ENCODE results near the gene ABLIM2. TPM values are rescaled to one million over a fixed set of nuclear protein-coding genes. Genes with fewer than 3 reads are reported as not detected.

The ABLIM2 gene
- total RNA-seq, 1 donor from 2014 or later: 11.3 TPM

DNA sequence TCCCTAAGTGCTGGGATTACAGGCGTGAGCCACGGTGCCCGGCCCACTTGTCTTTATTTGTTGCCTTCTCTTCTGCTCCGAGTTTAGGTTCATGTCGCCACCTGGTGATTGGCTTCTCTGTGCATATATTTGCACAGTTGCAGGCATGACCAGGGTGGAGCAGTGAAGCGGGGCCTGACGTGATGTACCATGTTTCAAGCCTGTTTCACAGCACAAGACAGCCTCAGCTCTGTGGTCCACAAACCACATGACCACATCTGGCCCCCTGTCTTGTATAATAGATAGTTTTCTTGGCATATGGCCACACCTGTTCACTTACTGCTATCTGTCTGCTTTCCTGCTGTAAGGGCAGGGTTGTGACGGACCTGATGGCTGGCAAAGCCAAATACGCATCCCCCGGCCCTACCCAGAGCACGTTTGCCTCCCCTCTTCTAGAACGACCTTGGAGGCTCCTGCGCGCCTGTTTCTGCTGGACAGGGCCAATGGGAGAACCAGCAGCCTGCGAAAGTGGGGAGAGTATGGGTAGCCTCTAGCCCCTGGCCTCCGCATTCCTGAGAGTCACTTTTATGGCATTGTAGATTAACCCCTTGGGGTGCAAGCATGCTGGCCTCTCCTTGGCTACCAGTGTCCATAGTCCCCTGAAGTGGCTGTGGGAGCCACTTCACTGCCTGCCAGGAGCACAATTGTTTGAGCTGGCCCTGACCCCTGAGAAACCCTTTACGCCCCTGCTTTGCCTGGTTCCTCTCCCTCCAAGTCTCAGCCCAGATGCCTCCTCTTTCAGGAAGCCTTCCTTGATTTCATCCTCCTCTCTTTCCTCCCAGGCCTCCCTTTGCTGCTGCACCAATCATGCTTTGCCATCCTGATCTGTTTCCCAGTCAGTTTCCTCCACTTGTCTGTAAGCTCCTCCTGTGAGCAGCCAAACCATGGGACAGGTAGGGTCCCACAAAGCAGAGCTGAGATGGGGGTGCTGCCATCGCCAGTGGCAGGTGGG is 34.4 kb upstream of the ABLIM2 start:
- DNase-seq (ENCODE audit: low spot score): peak; percentile 73

DNA sequence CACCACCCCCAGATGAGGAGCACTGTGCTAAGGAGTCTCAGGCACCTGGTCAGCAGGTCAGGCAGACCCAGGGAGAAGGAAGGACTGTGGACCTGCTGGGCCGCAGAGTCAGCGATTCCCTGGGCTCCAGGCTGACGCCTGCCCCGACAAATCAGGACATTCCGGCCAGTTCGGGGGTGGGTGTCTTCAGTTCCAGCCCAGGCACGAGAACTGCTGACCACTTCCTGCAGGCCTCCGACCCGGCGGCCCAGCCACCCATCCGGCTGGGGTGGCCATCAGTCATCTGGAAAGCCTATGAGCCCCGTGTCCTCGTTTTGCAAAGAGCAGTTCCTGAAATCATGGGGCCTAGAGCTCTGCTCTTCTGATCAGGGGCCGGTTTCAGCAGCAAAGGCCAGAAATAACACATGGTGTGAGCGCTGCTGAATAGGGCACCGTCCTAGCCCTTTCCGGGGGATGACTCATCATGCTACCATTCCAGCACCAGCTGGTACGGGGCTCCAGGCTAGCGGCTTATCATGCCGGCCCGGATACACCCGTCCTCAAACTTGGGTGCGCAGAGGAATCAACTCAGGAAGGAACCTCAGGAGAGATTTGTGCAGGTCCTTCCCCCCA is 32.6 kb upstream of the ABLIM2 start:
- DNase-seq (ENCODE audit: low spot score): peak; percentile 78

DNA sequence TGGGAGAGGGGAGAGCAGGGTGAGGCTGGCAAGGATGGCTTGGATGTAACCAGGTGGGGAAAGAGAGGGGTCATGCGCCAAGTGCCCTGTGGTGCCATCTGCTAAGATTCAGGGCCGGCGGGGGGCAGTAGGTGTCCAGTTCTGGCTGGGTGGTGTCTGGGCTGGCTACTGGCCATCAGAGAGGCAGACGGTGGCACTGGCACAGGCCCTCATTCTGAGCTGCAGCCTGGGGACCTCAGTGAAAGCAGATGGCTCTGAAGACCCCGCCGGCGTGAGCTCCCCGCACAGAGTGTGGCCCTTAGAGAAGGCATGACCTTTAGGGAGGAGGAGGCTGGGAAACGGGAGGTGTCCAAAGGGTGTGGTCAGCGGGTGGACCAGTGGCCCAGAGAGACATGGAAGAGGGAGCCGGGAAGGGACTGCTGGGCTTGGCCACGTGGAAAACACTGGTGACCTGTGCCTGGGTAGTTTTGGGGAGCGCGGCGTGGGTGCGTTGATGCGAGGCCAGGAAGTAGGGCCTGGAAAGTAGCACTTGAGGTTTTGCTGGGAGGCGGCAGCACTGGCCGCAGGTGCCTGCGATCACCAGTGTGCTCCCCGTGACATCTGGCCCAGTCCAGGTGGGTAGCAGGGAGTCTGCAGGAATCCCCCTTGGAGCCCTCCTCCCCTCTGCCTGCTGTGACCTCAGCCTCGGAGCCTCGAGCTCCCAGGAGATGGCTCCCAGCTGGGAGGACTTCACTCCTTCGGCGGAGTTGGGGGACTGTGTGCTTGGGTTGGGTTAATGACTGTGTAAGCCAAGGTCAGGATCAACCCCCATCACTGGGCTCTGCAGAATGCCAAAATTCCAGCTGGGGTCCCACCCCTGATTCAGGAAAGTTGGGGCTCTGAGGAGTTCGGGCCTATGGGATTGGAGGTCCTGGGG is 31.2 kb upstream of the ABLIM2 start:
- DNase-seq (ENCODE audit: low spot score): no peak

DNA sequence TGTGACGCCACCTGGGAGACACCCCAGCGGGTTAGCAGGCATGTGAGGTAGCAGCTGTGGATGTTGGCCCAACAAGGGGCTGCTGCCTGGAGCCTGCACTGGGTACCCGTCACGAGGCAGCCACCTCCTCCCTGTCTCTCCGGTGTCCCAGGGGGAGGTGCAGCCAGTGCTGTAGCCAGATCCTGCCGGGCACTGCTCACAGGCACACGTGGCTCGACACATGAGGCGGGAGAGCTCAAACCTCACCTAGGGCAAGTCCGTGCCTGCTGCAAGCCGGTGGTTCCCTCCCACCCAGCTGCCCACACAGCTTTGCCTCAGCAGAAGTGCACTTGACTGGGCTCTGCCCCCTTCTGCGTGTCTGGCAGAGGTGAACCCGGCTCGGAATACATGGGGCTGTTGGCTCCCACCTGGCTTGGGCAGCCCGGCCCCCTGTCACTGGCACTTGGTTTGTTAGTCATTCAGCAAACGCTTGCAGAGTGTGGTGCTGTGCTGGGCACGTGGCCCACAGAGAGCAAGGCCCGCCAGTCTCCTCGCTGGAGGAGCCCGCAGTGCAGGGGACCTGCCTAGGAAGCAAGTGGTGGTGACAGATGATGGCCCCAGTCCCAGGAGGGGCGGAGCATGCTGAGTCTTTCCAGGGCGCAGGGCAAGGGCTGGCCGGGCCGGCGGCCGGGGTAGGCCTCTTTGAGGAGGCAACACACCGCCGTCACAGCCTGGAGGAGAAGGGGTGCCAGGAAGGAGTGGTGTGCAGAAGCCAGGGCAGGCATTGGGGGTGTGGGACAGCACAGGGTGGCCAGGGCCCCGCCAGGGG is 30.3 kb upstream of the ABLIM2 start:
- DNase-seq (ENCODE audit: low spot score): peak; percentile 71

DNA sequence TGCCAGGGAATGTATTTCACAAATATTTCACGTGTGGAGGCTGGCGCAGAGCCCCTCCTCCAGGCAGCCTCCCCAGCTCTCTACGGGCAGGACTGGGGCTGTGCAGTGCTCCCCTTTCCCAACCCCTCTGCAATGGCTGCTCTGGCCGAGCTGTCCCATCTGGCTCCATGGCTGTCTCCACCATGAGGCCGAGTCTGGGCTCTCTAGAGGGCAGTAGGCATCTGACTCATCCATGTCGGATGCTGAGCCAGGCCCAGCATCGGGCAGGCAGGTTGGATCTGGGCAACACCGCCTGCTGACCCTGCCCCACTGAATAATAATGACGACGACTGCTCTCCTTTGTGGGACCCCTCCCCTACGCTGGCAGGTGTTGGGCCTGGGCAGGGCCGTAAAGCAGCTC is 29.5 kb upstream of the ABLIM2 start:
- DNase-seq (ENCODE audit: low spot score): no peak

DNA sequence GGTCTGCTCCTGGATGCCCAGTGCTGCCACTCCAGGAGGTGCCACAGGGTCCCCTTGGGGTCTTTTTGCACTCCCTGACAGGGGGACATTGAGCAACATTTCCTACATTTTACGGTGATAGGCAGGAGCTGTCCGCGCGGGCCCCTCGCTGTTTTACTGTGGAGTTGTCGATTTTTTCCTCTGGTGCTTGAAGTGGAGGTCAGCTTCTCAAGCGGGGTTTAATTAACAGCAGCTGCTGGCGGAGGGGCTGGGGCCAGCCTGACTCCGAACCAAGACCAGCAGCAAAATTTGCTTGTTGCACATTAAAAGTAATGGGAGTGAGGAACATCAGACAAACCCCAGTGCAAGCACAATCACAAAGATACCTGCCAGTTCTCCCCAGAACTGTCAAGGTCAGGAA is 27.3 kb upstream of the ABLIM2 start:
- no peak for DNase-seq (ENCODE audit: low spot score)

DNA sequence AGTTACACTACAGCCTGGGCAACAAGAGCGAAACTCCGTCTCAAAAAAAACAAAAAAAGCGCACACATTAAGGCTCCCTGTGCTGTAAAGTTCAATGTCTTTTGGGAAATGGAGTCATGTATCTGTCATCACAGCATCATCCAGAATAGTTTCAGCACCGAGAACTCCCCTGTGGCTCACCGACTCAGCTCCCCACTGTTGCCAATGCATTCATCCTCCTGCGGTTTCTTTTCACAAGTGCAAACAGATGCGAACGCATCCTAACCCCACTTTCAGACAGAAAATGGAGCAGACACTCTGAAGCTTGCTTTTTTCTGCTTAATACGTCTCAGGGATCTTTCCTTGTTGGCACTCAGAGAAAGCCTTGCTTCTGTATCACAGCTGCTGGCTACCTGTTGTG is 26.7 kb upstream of the ABLIM2 start:
- no peak for DNase-seq (ENCODE audit: low spot score)

DNA sequence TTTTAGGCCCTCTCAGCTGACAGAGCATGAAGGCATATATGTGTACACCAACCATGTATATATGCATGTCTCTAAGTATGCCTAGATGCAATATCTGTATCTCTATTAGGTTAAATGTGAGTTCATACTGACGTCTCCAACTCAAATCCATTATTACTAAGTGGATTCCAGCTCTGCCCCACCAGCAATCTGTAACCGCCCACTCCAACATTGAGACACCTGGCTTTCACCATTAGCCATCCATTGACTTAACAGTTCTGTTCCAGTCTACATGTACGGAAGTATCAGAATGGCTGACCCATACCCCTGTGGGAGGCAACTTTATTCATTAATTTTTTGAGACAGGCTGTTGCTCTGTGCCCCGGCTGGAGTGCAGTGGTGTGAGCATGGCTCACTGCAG is 25.4 kb upstream of the ABLIM2 start:
- no peak for DNase-seq (ENCODE audit: low spot score)

DNA sequence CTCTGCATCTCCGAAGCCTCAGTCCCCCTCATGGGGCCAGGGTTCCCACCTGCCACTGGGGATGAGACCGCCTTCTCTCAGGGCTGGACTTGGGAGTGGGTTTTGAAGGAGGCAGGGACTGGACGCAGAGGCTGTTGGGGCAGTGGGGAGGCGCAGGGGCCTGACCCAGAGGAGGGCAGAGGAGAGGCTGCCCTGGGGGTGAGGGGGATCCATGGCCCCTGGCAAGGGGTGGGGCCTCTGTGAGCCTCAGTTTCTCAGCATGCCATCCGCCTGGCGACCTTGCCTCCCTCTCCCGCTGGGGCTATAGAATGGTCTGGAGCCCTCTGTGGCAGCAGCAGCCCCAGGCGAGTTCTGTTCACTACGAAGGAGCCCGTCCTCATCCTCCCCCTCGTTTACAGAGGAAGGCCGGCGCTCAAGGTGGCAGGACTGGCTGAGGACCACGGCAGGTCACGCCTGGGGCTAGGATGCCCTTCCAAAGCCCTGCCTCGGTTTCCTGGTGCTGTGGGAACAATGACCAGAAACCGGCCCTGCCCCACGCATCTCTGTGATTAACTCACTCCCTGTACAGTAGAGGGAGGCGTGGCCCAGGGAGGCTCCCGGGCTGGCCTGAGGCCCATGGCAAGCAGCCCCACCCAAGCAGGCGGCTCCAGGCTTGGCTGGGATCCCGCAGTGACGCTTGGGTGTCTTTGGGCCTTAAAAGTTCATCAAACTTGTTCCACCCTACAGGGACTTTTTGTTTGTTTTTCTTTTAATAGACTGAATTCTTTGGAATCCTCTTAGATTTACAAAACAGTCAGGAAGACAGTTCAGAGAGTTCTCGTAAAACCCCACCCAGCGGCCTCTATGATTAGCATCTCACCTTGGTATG is 24.5 kb upstream of the ABLIM2 start:
- peak; percentile 88 for DNase-seq (ENCODE audit: low spot score)

DNA sequence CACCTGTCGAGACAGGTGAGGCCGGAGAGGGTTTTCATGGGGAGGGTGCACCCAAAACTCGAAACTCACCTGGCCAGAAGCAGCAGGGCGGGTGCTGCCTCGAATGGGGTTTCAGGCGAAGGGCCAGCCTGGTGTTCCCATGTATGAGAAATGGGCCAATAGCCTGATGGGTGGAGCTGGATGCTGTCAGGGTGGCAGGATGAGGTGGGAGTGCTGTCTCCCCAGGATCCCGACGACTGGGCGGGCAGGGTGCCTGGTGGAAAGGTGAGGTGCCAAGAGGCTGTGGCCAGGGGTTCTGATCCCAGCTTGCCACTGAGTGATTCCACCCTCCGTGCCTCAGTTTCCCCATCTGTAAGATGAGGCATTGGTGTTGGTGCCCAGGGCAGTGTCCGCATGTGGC is 23.7 kb upstream of the ABLIM2 start:
- no peak for DNase-seq (ENCODE audit: low spot score)

DNA sequence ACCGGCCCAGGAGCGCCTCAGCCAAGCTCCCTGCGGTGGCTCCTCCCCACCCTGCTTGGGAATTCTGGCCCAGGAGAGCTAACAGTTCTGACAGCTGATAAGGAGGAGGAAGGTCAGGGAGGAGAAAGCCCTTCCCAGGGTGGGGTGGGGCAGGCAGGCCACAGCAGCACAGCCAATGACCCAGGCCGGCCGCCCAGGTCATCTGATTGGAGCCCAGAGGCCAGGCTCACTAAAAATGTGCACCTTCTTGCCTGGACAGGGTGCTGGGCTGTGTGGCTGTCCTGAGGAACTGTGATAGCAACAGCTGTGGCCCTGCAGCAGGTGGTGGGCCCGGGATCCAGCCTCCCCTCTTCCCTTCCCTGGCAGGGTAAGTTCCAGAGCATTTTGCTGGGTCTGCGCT is 23.2 kb upstream of the ABLIM2 start:
- DNase-seq (ENCODE audit: low spot score): no peak

DNA sequence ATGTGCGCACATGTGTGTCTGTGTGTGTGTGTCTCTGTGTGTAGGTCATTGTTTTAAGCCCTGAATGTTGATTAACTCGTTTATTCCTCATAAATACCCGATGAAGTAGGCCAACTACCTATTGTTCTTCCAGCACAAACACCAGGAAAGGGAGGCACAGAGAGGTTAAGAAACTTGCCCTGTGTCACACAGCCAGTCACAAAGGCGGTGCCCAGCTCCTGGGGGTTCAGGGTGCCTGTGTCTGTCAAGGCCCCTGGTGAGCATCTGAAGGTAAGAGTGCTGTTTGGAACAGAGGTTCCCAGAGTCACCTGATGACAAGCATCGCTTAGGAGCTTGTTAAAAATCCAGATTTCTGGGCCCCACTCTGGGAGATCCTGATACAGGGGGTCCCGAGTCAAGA is 22.5 kb upstream of the ABLIM2 start:
- no peak for DNase-seq (ENCODE audit: low spot score)

DNA sequence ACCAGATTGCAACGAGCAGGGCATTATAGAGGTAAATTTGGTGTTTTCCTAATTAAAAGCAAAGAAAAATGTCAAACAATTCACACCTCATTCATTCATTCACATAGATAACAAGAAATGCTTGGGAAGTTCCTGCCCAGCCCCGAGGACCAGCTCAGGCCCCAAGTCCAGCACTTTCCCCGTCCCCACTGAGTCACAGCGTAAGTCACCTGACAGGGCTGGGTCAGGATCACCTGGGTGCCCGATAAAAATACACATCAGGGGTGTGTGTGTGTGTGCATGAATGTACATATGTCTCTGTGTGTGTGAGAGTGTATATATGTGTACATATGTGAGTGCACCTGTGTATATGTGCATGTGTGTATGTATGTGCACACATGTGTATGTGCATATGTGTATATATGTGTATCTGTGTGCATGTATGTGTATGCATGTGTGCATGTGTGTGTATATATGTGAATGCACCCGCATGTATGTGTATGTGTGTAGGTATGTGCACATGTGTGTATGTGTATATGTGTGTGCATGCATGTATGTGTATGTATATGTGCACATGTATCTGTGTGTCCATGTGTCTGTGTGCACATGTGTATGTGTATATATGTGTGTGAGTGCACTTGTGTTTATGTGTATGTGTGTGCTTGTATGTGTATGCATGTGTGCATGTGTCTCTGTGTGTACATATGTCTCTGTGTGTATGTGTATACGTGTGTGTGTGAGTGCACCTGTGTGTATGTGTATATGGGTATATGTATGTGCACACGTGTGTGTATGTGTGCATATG is 21.9 kb upstream of the ABLIM2 start:
- DNase-seq (ENCODE audit: low spot score): no peak

DNA sequence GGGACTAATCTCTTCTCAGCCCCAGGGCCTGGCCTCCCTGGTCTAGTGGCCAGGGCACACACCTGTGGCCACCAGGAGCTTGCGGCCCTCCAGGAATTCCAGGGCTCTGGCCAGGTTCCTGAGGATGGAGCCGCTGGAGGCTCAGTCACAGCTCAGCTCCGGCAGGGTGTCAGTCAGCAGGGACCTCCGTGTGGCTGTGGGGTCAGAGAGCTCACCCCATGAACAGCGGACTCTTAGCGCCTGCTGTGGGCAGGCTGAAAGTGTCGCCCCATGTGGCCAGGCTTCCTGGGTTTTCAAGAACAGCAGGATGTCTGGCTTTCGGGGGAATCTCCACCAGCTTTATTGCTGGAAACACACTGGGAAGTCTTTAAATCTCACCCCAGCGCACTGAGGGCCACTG is 21.2 kb upstream of the ABLIM2 start:
- no peak for DNase-seq (ENCODE audit: low spot score)

DNA sequence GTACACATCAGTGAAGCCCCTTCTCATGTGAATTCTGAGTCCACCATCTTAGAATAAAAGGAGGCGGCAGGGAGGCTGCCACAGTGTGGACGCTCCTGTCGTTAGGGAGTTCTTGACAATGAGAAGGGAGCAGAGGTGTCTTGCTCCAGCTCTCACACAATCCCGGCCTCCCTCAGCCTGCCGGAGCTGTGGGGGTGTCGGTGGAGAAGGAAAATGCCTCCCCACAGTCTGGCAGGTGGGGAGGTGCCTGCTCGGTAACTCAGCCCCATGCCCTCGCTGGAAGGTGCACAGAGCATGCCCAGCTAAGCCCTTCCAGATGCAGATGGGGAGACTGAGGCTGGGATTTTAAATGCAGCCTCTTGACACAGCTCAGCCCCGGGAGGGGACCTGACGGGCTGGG is 20.5 kb upstream of the ABLIM2 start:
- DNase-seq (ENCODE audit: low spot score): no peak

DNA sequence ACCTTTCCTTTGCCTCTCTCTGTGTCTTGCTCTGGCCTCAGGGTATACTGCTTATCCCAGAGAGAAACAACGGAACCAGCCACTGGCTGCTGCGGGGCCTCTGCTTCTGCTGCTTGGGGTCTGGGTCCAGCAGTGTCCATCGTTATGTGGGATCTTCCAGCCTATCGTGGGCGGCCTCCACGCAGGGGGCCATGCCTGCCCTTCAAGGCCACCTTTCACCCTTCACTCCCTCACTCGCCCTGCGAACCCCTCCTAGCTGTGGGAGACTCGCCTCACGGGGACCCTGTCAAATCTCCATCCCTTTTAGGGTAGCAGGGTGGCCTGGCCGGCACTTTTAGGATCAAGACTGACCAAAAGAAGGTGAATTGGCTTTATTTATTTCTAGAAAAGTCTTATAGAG is 19.3 kb upstream of the ABLIM2 start:
- DNase-seq (ENCODE audit: low spot score): no peak

DNA sequence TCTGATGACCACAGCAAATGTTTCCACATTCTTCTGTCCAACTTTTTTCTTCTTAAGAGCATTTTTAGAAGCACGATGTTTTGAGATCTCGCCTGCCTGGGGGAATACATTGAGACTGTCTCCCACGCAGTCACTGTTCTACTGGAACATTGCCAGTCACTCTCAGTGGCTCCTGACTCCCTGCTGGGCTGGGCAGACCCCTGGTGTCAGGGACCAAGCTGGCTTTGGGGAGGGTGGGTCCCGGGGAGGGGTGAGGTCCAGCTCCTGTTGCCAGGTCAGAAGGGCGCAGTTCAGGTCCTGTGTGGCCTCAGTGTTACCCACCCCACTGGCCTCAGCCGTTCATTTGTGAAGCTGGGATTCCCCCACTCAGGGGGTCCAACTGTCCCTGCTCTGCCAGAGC is 18.9 kb upstream of the ABLIM2 start:
- DNase-seq (ENCODE audit: low spot score): no peak

DNA sequence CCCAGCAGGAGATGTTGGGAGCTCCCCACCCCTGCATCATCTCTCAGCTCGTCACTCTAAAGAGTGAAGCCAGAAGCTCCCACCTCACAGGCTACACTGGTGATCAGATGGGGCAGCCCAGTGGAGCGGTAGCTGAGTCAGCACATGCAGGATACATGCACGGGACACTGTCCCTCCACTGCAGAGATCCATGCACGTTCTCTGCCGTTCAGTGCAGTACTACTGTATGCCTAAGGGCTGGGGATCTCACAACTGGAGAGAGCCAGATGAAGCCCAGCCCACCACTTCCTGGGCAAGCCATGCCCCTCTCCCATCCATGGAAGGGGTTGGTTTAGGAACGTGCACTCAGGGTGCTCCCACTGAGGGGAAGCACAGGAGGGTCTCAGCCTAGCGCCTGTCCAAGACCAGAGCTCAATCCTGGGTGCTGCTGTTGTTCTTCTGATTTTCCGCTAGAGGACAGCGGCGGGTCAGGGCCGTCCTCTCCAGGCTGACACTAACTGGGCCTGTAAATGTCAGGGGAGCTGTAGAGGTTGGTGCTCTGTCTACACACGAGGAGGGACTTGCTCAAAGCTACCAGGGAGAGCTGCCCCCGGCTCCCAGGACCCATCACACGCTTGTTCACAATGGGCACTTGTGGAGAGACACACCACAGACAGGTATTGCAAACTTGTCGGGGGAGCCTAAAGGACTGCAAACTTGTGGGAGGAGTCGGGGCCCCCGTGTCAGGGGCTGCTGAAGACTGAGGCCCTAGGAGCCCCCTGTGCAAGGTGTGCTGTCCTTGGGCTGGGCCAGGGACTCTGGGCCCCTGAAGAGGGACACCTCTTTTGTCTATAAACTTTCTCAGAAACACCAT is 18.2 kb upstream of the ABLIM2 start:
- no peak for DNase-seq (ENCODE audit: low spot score)

DNA sequence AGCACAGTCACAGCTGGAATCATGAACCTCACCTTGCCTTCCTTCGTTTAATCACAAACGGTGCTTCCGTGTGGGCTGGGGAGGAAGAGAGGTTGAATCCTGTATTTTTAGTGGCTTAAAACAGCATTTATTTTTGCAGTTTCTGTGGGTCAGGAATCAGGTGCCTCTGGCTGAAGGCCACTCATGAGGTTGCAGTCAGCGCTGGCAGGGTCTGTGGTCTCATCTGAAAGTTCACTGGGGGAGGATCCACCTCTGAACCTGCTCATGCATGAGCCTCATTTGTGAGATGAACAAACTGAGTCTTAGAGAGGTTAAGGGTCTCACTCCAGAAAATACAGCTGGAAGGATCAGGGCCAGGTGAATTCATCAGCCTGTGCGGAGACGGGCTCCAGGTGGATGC is 17.1 kb upstream of the ABLIM2 start:
- DNase-seq (ENCODE audit: low spot score): no peak

Measured in mucosa of gallbladder (tissue), 1 donor.